Measurements from ENCODE around the gene TUBB2B.

DNA sequence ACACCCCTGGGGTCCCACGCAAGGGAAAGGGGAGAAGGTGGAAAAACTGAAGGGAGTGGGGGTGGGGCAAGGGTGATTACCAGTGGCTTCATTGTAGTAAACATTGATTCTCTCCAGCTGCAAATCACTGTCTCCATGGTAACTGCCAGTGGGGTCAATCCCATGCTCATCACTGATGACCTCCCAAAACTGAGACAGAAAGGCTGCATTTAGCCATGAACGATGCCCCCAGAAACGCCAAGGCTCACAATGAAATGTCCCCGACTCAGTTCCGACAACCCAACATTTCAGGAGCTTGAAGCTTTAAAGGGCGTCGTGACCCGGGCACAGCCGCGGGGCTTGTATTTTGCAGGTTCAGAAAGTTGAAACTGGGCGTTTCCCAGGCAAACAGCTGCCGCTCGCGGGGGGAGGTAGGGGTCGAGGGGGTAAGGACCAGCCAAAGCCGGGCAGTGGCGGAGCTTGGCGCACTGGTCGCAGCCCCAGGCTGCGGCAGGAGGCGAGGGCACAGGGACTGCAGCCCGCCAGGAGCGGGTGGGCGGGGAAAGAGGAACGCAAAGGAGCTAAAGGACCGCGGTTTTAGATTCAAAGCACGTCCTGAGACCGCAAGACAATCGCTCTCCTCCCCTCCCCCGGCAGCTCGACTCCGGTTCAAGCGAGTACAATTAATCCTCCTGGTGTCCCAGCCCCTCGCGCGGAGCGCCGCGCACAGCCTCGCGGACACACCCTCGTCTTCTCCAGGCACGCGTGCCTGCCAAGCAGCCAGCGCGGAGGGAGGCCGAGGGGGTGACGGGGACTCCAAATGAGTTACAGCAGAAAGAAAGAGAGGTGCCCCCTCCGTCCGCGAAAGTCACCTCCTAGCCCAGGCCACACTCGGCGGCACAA is 731 bp downstream of the TUBB2B start:
- TF ChIP-seq GATA2 (IDR thresholded peaks at IDR 0.05; ENCODE audit: low read depth, low read length) = no peak
- no peak for TF ChIP-seq GATA3 (IDR thresholded peaks at IDR 0.05; ENCODE audit: low read depth, low read length)
